Posterior vena cava (tissue), 2 donors: Measurements from ENCODE around the gene SLC17A2. TPM values are rescaled to one million over a fixed set of nuclear protein-coding genes. Genes with fewer than 3 reads are reported as not detected.

Experiments
- DNase-seq: peaks from one replicate; pipeline ENCODE4 v3.0.0-alpha.2; 2020; ENCODE audit warnings: low spot score
- intact Hi-C, 2 donors: fragments of 100-400 bp; cut with DNase I; formaldehyde crosslinking; loops; one replicate each; pipeline versions ENCODE4 v1.14.1 to v1.14.2; 2022 to 2023
- total RNA-seq, 2 donors: library from RNA; stranded (reverse); fragmentation: NEBNext Ultra II Directional; extraction: Animal tissue kit (Norgen Biotek cat#: 25700); gene quantifications; one replicate each; pipeline ENCODE4 v1.2.1, GENCODE V29; 2021
- donor health status: DM: yes; HTN: yes; CAD: no.
- donor health status: DM: yes; HTN: yes; CAD: no.

The SLC17A2 gene
- total RNA-seq, 2 donors from 2014 or later: not detected

DNA sequence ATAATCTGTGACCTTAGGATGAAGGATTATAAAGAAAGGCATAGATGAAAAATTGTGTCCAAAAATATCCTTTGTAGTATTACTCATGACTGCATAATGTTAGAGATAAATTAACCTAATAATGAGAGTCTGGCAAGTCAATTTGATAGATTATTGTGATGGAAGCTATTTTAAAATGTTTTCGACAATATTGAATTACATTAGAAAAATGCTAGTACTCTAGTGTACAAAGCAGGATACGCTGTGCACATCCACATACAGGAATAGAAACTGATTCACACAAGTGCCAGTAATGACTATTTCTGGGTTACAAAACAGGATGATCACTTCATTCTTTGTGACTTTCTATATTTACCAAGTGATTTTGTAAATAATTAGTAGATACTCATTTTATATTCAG lies 3.3 kb downstream of the SLC17A2 start:
- intact Hi-C loops: no loop called here
- DNase-seq: no peak

DNA sequence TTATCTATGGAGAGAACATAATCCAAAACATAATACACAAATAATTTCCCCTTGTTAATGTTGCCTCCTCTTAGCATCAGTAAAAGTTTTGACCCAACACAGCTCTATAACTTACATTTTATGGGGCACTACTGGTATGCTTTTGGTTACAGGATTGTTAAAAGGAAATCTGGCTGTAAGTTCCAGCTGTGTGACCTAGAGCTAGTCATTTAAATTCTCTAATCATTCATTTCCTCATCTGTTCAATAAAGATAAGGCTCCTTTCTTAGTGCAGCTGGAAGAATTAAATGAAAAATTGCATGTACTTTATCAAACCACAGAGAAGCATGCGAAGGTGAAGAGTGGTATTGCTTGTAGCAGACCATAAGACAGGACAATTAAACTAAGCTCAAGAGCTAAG lies 4.6 kb downstream of the SLC17A2 start:
- intact Hi-C loops: no loop called here
- DNase-seq: no peak

- intact Hi-C loops: no loop called here
- DNase-seq: no peak
Measured at GRCh38 chr6:25922301-25922700, 8.2 kb downstream of the SLC17A2 start.

DNA sequence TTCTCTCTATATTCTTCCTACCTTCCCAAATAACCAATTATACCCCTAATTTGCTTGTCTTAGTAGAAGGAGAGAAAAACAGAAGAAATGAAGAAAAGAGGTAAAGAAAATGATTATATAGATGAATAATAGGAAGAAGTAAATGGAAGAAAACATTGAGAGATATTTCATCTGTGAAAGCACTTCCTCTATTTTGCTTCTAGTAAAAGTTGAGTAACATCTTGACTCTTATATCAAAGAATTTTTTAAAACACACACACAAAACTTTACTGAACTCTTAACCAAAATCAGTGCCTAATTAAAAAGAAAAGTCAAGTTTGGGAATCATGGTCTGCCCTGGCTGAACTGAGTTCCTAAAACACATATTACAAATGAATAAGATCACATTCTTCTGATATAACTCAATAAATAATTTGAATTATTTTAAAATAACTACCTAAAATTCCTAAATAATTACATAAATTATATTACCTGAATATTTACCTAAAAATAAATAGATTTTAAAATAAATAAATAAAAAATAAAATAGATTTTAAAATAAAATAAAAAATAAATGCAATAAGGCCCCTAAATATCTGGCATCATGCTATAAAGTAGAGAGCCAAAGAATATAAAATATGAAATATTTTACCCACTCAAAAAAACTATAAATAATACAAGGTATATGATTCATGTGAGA lies 8.8 kb downstream of the SLC17A2 start:
- no peak for DNase-seq
- intact Hi-C loops: no loop called here

GRCh38 chr6:25919657-25920056 lies 10.8 kb downstream of the SLC17A2 start:
- intact Hi-C loops: no loop called here

GRCh38 chr6:25918083-25918683 lies 12.3 kb downstream of the SLC17A2 start:
- no peak for DNase-seq

More at GRCh38 chr6:25919657-25920056, 10.8 kb downstream of the SLC17A2 start:
- DNase-seq: no peak

DNA sequence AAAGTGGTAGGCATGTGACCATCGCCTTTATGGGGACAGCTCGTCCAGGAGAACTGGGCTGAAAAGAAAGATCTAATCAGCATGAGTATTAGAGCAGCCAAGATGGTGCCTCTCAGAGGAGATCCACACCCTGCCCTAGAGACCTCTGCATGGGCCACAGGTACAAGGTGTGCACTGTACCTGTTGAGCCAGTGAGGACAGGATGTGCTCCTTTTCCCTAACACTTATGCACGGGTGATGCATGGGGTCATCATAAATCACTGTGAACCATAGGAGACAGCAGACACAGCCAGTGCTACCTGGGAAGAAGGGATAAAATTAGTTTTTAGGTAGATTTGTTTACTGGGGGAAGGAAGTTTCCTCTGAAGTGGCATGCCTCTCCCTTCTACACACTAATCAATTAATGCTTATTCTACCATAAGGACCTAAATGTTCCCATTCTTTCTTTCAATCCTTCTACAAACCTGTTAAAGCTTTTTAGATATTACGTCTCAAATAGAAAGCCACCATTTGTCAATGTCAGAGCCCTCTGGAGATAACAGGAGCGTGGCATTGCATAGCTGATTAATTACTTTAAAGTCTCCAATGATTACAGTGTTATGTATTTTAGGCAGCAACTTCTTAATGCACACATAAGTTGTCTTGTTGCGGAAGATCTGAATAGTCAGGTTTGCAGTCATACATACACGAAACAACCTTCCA lies 13.6 kb downstream of the SLC17A2 start:
- no peak for DNase-seq
- intact Hi-C loops: no loop called here

More at GRCh38 chr6:25918083-25918683, 12.3 kb downstream of the SLC17A2 start:
- intact Hi-C loops: no loop called here

DNA sequence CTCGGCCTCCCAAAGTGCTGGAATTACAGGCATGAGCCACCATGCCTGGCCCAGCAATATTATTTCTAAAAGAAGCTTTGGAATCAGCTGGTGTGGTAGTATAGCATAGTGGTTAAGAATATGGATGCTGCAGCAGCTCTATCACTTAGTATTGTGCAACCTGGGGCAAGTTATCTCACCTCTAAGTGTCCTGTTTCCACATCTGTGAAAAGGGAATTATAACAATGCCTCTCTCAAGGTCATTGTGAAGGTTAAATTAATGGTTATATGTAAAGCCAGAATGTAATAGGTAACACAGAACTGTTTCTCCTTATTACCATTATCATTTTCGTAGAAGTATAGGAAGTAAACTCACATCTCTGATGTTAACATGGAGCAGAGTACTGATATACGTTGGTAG lies 14.2 kb downstream of the SLC17A2 start:
- no peak for DNase-seq
- intact Hi-C loops: no loop called here

DNA sequence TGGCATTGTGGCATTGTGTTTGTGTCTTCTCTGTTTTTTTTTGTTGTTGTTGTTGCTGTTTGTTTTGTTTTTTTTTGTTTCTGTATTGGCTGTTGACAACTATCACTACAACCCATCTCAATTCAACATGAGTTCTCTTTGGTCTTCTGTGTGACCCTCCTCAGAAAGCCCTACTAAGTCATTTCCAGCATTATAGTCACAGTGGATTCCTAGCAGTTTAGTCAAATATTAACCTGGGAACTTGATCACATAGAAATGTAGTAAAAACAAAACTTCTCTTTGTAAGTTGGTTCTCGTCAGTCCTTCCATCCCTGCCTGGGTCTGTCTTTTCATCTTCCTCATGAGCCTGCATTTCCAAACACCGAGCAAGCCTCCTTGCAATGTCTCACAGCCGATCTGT lies 16.8 kb downstream of the SLC17A2 start:
- intact Hi-C loops: no loop called here
- DNase-seq: no peak

- intact Hi-C loops: no loop called here
- no peak for DNase-seq
Measured at GRCh38 chr6:25911351-25911750, 19.1 kb downstream of the SLC17A2 start.

- DNase-seq: no peak
- intact Hi-C loops: no loop called here
Measured at GRCh38 chr6:25907475-25908014, 22.9 kb downstream of the SLC17A2 start.

DNA sequence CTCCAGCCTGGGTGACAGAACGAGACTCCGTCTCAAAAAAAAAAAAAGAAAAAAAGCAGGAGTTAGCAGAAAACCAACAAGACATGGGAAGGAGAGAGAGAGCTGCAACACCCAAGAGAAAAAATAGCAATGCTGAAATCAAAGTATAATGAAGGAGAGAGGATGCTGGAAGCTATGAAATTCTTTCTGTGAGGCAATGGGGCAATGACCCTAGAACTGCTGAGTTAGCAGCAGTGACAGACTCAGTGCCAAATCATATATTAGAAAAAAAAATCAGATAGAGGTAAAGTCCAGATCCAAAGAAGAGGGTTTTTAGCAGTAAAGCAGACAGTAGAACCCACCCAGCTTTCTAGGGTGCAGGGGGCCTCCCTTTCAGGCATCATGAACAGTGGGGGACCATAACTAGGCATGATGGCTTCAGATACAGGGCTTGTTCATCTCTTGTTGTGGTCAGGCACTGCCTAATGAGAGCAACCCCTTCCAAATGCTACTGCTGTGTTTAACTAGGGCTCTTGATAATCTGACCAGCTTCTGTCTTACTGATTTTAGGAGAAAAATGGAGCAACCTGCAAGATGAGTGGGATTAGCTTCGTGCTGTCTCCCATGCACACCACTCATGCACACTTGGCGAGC lies 26.9 kb downstream of the SLC17A2 start:
- DNase-seq: no peak
- intact Hi-C loops: no loop called here

GRCh38 chr6:25902071-25902470 lies 28.4 kb downstream of the SLC17A2 start:
- intact Hi-C loops: no loop called here
- no peak for DNase-seq

GRCh38 chr6:25900843-25901242 lies 29.6 kb downstream of the SLC17A2 start:
- intact Hi-C loops: no loop called here
- no peak for DNase-seq

DNA sequence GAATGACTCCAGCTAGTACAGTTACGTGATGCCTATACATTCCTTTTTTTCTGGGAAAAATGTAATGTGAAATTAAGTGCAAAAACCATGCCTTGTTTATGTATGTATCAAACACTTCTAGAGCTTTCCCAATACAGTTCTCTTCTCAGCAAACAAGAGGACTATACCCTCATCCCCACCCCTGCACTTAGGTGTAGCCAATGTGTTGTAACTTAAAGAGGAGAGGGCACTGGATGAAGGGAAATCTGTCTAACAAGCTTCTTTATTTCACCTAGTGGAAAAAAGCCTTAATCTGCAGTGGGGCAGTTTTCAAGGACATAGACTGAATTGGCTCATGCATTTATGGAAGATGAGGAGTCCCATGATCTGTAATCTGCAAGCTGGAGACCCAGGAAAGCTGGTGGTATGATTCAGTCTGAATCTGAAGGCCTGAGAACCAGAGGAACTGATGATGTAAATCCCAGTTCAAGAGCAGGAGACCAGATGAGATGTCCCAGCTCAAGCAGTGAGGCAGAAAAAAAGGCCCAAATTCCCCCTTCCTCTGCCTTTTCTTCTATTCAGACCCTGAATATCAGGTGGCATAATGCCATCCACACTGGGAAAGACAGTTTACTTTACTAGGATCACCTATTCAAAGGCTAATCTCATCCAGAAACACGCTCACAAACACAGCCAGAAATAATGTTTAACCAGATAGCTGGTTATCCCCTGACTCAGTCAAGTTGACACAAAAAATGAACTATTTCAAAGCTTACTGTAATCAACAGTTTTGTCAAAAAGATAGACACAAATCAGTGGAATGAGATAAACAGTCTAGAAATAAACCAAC lies 30.7 kb downstream of the SLC17A2 start:
- DNase-seq: no peak
- intact Hi-C loops: loop anchor here in 1 of 2 donors (10.0 kb wide), 1 partner anchor 195 kb away; no protein-coding TSS in a partner anchor

DNA sequence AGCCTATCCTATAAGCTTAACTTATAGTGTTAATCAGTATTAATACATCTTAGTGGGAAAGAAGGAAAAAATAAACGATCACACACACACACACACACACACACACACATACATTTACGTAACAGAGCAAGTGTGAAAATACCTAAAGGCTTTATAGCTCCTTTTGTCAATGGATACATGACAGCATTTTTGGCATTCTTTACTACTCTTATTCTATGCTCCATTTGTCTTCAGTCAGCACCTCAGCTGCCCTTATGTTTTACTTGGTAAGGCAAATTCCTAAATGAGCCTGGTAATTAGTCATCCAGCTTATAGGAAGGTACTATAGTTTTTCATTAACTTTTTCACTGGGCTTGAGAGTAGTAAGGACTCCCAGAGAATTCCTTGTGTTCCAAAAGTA lies 31.4 kb downstream of the SLC17A2 start:
- intact Hi-C loops: loop anchor here in 1 of 2 donors (10.0 kb wide), 1 partner anchor 194 kb away; no protein-coding TSS in a partner anchor
- DNase-seq: no peak

GRCh38 chr6:25898289-25898977 lies 32.1 kb downstream of the SLC17A2 start:
- intact Hi-C loops: loop anchor here in 1 of 2 donors (10.0 kb wide), 1 partner anchor 194 kb away; no protein-coding TSS in a partner anchor
- DNase-seq: no peak

- intact Hi-C loops: loop anchor here in 1 of 2 donors (10.0 kb wide), 1 partner anchor 191 kb away; no protein-coding TSS in a partner anchor
- DNase-seq: no peak
Measured at GRCh38 chr6:25896252-25896651, 34.2 kb downstream of the SLC17A2 start.
